Measurements from ENCODE around the gene BRSK2. TPM values are rescaled to one million over a fixed set of nuclear protein-coding genes. Genes with fewer than 3 reads are reported as not detected.
A peak's percentile ranks its signal among the peaks of the same experiment; 100 is the strongest.

The BRSK2 gene
- total RNA-seq, 3 donors from 2014 or later (not counting 1 experiment from before 2014, with no cell fraction given), result 0.11 to 0.14 TPM; not detected in 1

- DNase-seq (no peak), ATAC-seq (no peak)
- H3K36me3 Mint-ChIP-seq, result no peaks in the 10 kb centered on the region
- no peak for TF ChIP-seq CTCF (IDR thresholded peaks at IDR 0.05)
- Histone ChIP-seq H3K27ac (ENCODE audit: low read length) (no peak overlapping the region), H3K4me1 (ENCODE audit: control insufficient read depth, insufficient read depth, low read length) (peaks cover 5% of the 10 kb centered on the region), H3K27me3 (ENCODE audit: control insufficient read depth, insufficient read depth, low read length) (no peaks in the 10 kb centered on the region), H3K4me3 (ENCODE audit: low read length) (no peak overlapping the region), H3K9me3 (ENCODE audit: control insufficient read depth, insufficient read depth, low read length) (no peaks in the 10 kb centered on the region), H3K36me3 (ENCODE audit: control insufficient read depth, insufficient read depth, low read length) (no peaks in the 10 kb centered on the region)
- peak overlapping the region; percentile 63 to 83 for H3K27ac Mint-ChIP-seq
- intact Hi-C loops (cut with micrococcal nuclease), result no loop called here
- H3K4me1 Mint-ChIP-seq, result peaks cover 61 to 86% of the 10 kb centered on the region in 2 donors
- no peaks in the 10 kb centered on the region for H3K9me3 Mint-ChIP-seq
- no peaks in the 10 kb centered on the region for H3K27me3 Mint-ChIP-seq (ENCODE audit: low read depth in 2 of 2)
- WGBS (ENCODE audit: insufficient coverage), result 92% methylated on average over 28 of the region's 28 CpGs
- H3K4me3 Mint-ChIP-seq, result no peak overlapping the region
Measured at GRCh38 chr11:1499261-1499890, 109.6 kb downstream of the BRSK2 start.

- Mint-ChIP-seq H3K27ac (peak overlapping the region; percentile 63 to 83), H3K9me3 (no peaks in the 10 kb centered on the region), H3K4me1 (peaks cover 58 to 86% of the 10 kb centered on the region in 2 donors), H3K36me3 (no peaks in the 10 kb centered on the region), H3K4me3 (no peak overlapping the region), H3K27me3 (ENCODE audit: low read depth in 2 of 2) (no peaks in the 10 kb centered on the region)
- DNase-seq (no peak), ATAC-seq (no peak)
- no peak overlapping the region for H3K4me3 ChIP-seq (ENCODE audit: low read length)
- H3K36me3 ChIP-seq (ENCODE audit: control insufficient read depth, insufficient read depth, low read length), result no peaks in the 10 kb centered on the region
- no peaks in the 10 kb centered on the region for H3K27me3 ChIP-seq (ENCODE audit: control insufficient read depth, insufficient read depth, low read length)
- intact Hi-C loops (cut with micrococcal nuclease), result no loop called here
- H3K9me3 ChIP-seq (ENCODE audit: control insufficient read depth, insufficient read depth, low read length), result no peaks in the 10 kb centered on the region
- 93% methylated on average over 14 of the region's 14 CpGs for WGBS (ENCODE audit: insufficient coverage)
- H3K27ac ChIP-seq (ENCODE audit: low read length), result no peak overlapping the region
- TF ChIP-seq CTCF (IDR thresholded peaks at IDR 0.05), result no peak
- peaks cover 5% of the 10 kb centered on the region for H3K4me1 ChIP-seq (ENCODE audit: control insufficient read depth, insufficient read depth, low read length)
Measured at GRCh38 chr11:1499899-1500298, 110.2 kb downstream of the BRSK2 start.

- WGBS (ENCODE audit: insufficient coverage), result 96% methylated on average over 28 of the region's 28 CpGs
- H3K27ac Mint-ChIP-seq, result peak overlapping the region; percentile 63 to 83
- DNase-seq (no peak), ATAC-seq (no peak)
- H3K27me3 Mint-ChIP-seq (ENCODE audit: low read depth in 2 of 2), result no peaks in the 10 kb centered on the region
- Histone ChIP-seq H3K4me3 (ENCODE audit: low read length) (no peak overlapping the region), H3K9me3 (ENCODE audit: control insufficient read depth, insufficient read depth, low read length) (no peaks in the 10 kb centered on the region), H3K36me3 (ENCODE audit: control insufficient read depth, insufficient read depth, low read length) (no peaks in the 10 kb centered on the region), H3K4me1 (ENCODE audit: control insufficient read depth, insufficient read depth, low read length) (peaks cover 8% of the 10 kb centered on the region), H3K27me3 (ENCODE audit: control insufficient read depth, insufficient read depth, low read length) (no peaks in the 10 kb centered on the region), H3K27ac (ENCODE audit: low read length) (no peak overlapping the region)
- intact Hi-C loops (cut with micrococcal nuclease), result no loop called here
- no peak overlapping the region for H3K4me3 Mint-ChIP-seq
- no peaks in the 10 kb centered on the region for H3K9me3 Mint-ChIP-seq
- no peaks in the 10 kb centered on the region for H3K36me3 Mint-ChIP-seq
- TF ChIP-seq CTCF (IDR thresholded peaks at IDR 0.05), result no peak
- peaks cover 56 to 84% of the 10 kb centered on the region in 2 donors for H3K4me1 Mint-ChIP-seq
Measured at GRCh38 chr11:1500466-1501420, 111.0 kb downstream of the BRSK2 start.

Measured in natural killer cell (primary cell).